Measurements from ENCODE around the gene EFCC1.

GRCh38 chr3:128994581-128995546, 6.2 kb upstream of the EFCC1 start:
- no peak for TF ChIP-seq EZH2 (IDR thresholded peaks at IDR 0.05; ENCODE audit: low read length)
- TF ChIP-seq CTCF (optimal IDR thresholded peaks at IDR 0.05 in 1 of 3, IDR thresholded peaks at IDR 0.05 in 1 of 3, conservative IDR thresholded peaks at IDR 0.05 in 1 of 3; ENCODE audit: extremely low read depth in 1 of 3, insufficient read depth in 2 of 3, low read length in 3 of 3), result no peak
